ENCODE data around the gene ZNF541.

The ZNF541 gene

GRCh38 chr19:47573071-47574026 is at the start of gene ZNF541:
ZNF541 (minus strand) TSS chr19:47573148; CDS start chr19:47555856, 17,292 bp downstream.
- no peak for TF ChIP-seq CTCF (IDR thresholded peaks at IDR 0.05; ENCODE audit: insufficient read depth, low read length, poor library complexity, severe bottlenecking)
- no peak within 1 kb of the TSS for H3K4me3 ChIP-seq (replicated peaks; ENCODE audit: low read depth, low read length)

GRCh38 chr19:47619763-47620162 is 46.8 kb upstream of the ZNF541 start:
- TF ChIP-seq CTCF (IDR thresholded peaks at IDR 0.05; ENCODE audit: insufficient read depth, low read length, poor library complexity, severe bottlenecking), result no peak
- H3K27me3 ChIP-seq (replicated peaks; ENCODE audit: control insufficient read depth, insufficient read depth, low read length), result no peaks in the 10 kb centered on the region
- no peak overlapping the region for H3K4me3 ChIP-seq (replicated peaks; ENCODE audit: low read depth, low read length)
- no peaks in the 10 kb centered on the region; the same call in 1 of the 2 replicates for H3K36me3 ChIP-seq (ENCODE audit: control insufficient read depth, insufficient read depth, low read length)
- DNase-seq (ENCODE audit: extremely low read depth, insufficient read length), result no peak

More at GRCh38 chr19:47573071-47574026, at the start of gene ZNF541:
- Histone ChIP-seq H3K36me3 (ENCODE audit: control insufficient read depth, insufficient read depth, low read length) (no peaks in the 10 kb centered on the region), H3K27me3 (replicated peaks; ENCODE audit: control insufficient read depth, insufficient read depth, low read length) (no peaks in the 10 kb centered on the region; the same call in 1 of the 2 replicates)
- DNase-seq (ENCODE audit: extremely low read depth, insufficient read length), result no peak

- TF ChIP-seq CTCF (IDR thresholded peaks at IDR 0.05; ENCODE audit: insufficient read depth, low read length, poor library complexity, severe bottlenecking), result no peak
- Histone ChIP-seq H3K4me3 (replicated peaks; ENCODE audit: low read depth, low read length) (no peak overlapping the region), H3K27me3 (replicated peaks; ENCODE audit: control insufficient read depth, insufficient read depth, low read length) (no peaks in the 10 kb centered on the region), H3K36me3 (ENCODE audit: control insufficient read depth, insufficient read depth, low read length) (no peaks in the 10 kb centered on the region; the same call in none of the 2 replicates)
- DNase-seq (ENCODE audit: extremely low read depth, insufficient read length), result no peak
These were observed 45.8 kb upstream of the ZNF541 start for GRCh38 chr19:47618771-47619170.

- Histone ChIP-seq H3K36me3 (ENCODE audit: control insufficient read depth, insufficient read depth, low read length) (no peaks in the 10 kb centered on the region; the same call in none of the 2 replicates), H3K27me3 (replicated peaks; ENCODE audit: control insufficient read depth, insufficient read depth, low read length) (no peaks in the 10 kb centered on the region), H3K4me3 (replicated peaks; ENCODE audit: low read depth, low read length) (no peak overlapping the region)
- no peak for TF ChIP-seq CTCF (IDR thresholded peaks at IDR 0.05; ENCODE audit: insufficient read depth, low read length, poor library complexity, severe bottlenecking)
- DNase-seq (ENCODE audit: extremely low read depth, insufficient read length), result no peak
These were observed 42.8 kb upstream of the ZNF541 start for GRCh38 chr19:47615714-47616113.

GRCh38 chr19:47615230-47615629 is 42.3 kb upstream of the ZNF541 start:
- no peak for DNase-seq (ENCODE audit: extremely low read depth, insufficient read length)
- no peak overlapping the region for H3K4me3 ChIP-seq (replicated peaks; ENCODE audit: low read depth, low read length)
- H3K36me3 ChIP-seq (ENCODE audit: control insufficient read depth, insufficient read depth, low read length), result no peaks in the 10 kb centered on the region; the same call in none of the 2 replicates
- no peaks in the 10 kb centered on the region for H3K27me3 ChIP-seq (replicated peaks; ENCODE audit: control insufficient read depth, insufficient read depth, low read length)
- no peak for TF ChIP-seq CTCF (IDR thresholded peaks at IDR 0.05; ENCODE audit: insufficient read depth, low read length, poor library complexity, severe bottlenecking)

All from GM06990 (cell line).